Ovary (tissue), 9 donors: ENCODE data around the gene MTA1. TPM values are rescaled to one million over a fixed set of nuclear protein-coding genes. Genes with fewer than 3 reads are reported as not detected.

Source experiments
- DNase-seq, 5 donors: peaks; one replicate each; pipeline ENCODE4 v3.0.0-alpha.2; 2019 to 2020
- H3K27ac ChIP-seq, 2 donors: fragments of 200-600 bp; one replicate each; pipeline versions ENCODE4 v1.5.1 to v1.8.0; 2019 to 2022
- H3K27me3 ChIP-seq: fragments of 200-600 bp; one replicate; pipeline ENCODE4 v1.8.0; 2022
- H3K36me3 ChIP-seq: fragments of 200-600 bp; sonication (generic); one replicate; pipeline ENCODE4 v1.5.1; 2019
- H3K4me1 ChIP-seq: one replicate; pipeline ENCODE4 v1.8.1; 2013; ENCODE audit warnings: mild to moderate bottlenecking, moderate library complexity; ENCODE audit not compliant: insufficient read depth
- H3K4me3 ChIP-seq: fragments of 200-600 bp; sonication (generic); one replicate; pipeline ENCODE4 v1.5.1; 2017
- H3K9me3 ChIP-seq, 2 donors: fragments of 200-600 bp in 1 of 2; sonication (generic) in 1 of 2; one replicate each; pipeline versions ENCODE4 v1.5.1 to v1.8.1; 2013 to 2019; ENCODE audit warnings: mild to moderate bottlenecking in 1 of 2, moderate library complexity in 1 of 2
- CTCF ChIP-seq, 3 donors: fragments of 450-650 bp in 2 of 3; fragments of 200-600 bp in 1 of 3; IDR thresholded peaks; one replicate each; pipeline versions ENCODE4 v1.5.1 to v1.8.0; 2016 to 2022; ENCODE audit warnings: antibody characterized with exemption in 3 of 3, mild to moderate bottlenecking in 1 of 3
- EP300 ChIP-seq: sonication (generic); formaldehyde crosslinking; IDR thresholded peaks from one replicate; pipeline ENCODE4 v1.6.1; 2017; ENCODE audit warnings: antibody characterized with exemption
- POLR2A ChIP-seq: fragments of 450-650 bp; IDR thresholded peaks from one replicate; pipeline ENCODE4 v1.6.1; 2017; ENCODE audit warnings: antibody characterized with exemption, mild to moderate bottlenecking, moderate library complexity
- WGBS, 3 donors: extraction: QIAGEN DNeasy Blood & Tissue Kit in 1 of 3; methylation state at CpG; one replicate each; pipeline versions ENCODE4 v1.1.5 to v1.1.7; 2013 to 2017; 5-methylcytosine and 5-hydroxymethylcytosine counted together
- intact Hi-C, 4 donors: fragments of 100-400 bp; cut with DNase I; formaldehyde crosslinking; loops; one replicate each; pipeline versions ENCODE4 v1.11.0 to v1.15.1; 2022 to 2023
- polyA plus RNA-seq, 2 donors: library from polyadenylated mRNA; stranded (reverse); fragments of 200-250 nt in 1 of 2; fragments of 350-450 nt in 1 of 2; fragmentation: Illumina TruSeq in 1 of 2; extraction: RNeasy Lipid Tissue Mini Kit (QIAGEN cat#74804) in 1 of 2; gene quantifications; one replicate each; pipeline ENCODE4 v1.2.3, GENCODE V29; 2013 to 2014
- total RNA-seq, 7 donors: library from RNA; depleted of rRNA in 2 of 7; stranded (reverse); fragments of >200 nt in 2 of 7; fragmentation: NEBNext Ultra II Directional in 3 of 7; extraction: Animal tissue kit (Norgen Biotek cat#: 25700) in 3 of 7; gene quantifications; one replicate each; pipeline versions ENCODE4 v1.1.0 to v1.2.4, GENCODE V29; 2016 to 2023
- donor health status: DM: no; HTN: no; CAD: no; lungs with moderate emphysema.
- donor health status: DM: no; HTN: no; CAD: no.
- donor health status: Bipolar disorder and iron deficiency.
- donor health status: DM: yes; HTN: yes; CAD: no.
- donor health status: DM: no; HTN: no; CAD: no.
- donor health status: DM: yes; HTN: yes; CAD: no.

Gene MTA1
- total and polyA plus RNA-seq, 9 donors: 23.0 to 128 (median 104) TPM

- H3K36me3 ChIP-seq: no peaks in the 10 kb centered on the region
- intact Hi-C loops: loop anchor here in 2 of 4 donors (10.0 kb wide), 2 partner anchors 45 to 55 kb away; partner anchors contain the start of gene MTA1 (in 1 of the 2)
- no peak overlapping the region for H3K4me3 ChIP-seq
- H3K9me3 ChIP-seq: no peaks in the 10 kb centered on the region
- peaks cover 5% of the 10 kb centered on the region for H3K4me1 ChIP-seq
- no peak overlapping the region for H3K27ac ChIP-seq
- no peaks in the 10 kb centered on the region for H3K27me3 ChIP-seq
- TF ChIP-seq POLR2A (no peak), EP300 (no peak), CTCF (IDR thresholded peaks at IDR 0.05) (no peak)
- 84 to 89% (median 87%) methylated on average over 48 to 54 of the region's 54 CpGs for WGBS, 3 donors
- peak in 1 of 5 donors; percentile 47 for DNase-seq
Observed at GRCh38 chr14:105469456-105470349, 50.1 kb downstream of the MTA1 start.

GRCh38 chr14:105470350-105471296 is 51.0 kb downstream of the MTA1 start:
- H3K27ac ChIP-seq: peak overlapping the region in 1 of 2 donors; percentile 10
- WGBS, 3 donors: 72 to 81% (median 75%) methylated on average over 33 to 34 of the region's 34 CpGs
- H3K4me3 ChIP-seq: no peak overlapping the region
- peak in 2 of 5 donors; percentile 36 to 46 for DNase-seq
- intact Hi-C loops: loop anchor here in 2 of 4 donors (10.0 kb wide), 2 partner anchors 46 to 56 kb away; partner anchors contain the start of gene MTA1 (in 1 of the 2)
- TF ChIP-seq CTCF (IDR thresholded peaks at IDR 0.05): no peak
- no peak for TF ChIP-seq POLR2A
- no peak for TF ChIP-seq EP300
- no peaks in the 10 kb centered on the region for H3K36me3 ChIP-seq
- peaks cover 9% of the 10 kb centered on the region for H3K4me1 ChIP-seq
- no peaks in the 10 kb centered on the region for H3K27me3 ChIP-seq
- H3K9me3 ChIP-seq: no peaks in the 10 kb centered on the region

- WGBS, 3 donors: 44 to 54% (median 53%) methylated on average over 7 to 19 of the region's 19 CpGs
- Histone ChIP-seq H3K27me3 (no peaks in the 10 kb centered on the region), H3K4me3 (no peak overlapping the region), H3K9me3 (no peaks in the 10 kb centered on the region), H3K36me3 (no peaks in the 10 kb centered on the region), H3K4me1 (peaks cover 14% of the 10 kb centered on the region), H3K27ac (peak overlapping the region in 1 of 2 donors; percentile 10)
- intact Hi-C loops: loop anchor here in 2 of 4 donors (10.0 kb wide), 2 partner anchors 47 to 57 kb away; partner anchors contain the start of gene MTA1 (in 1 of the 2)
- DNase-seq: no peak
- no peak for TF ChIP-seq CTCF (IDR thresholded peaks at IDR 0.05)
- TF ChIP-seq EP300: no peak
- no peak for TF ChIP-seq POLR2A
Observed at GRCh38 chr14:105471297-105471821, 51.7 kb downstream of the MTA1 start.
